HFF-Myc (cell line): ENCODE data around the gene HSD11B2.

Source experiments
- DNase-seq: peaks from one replicate; pipeline ENCODE4 v3.0.0-alpha.2; 2011; ENCODE audit warnings: low read depth; ENCODE audit errors: extremely low read depth
- H3K4me3 ChIP-seq: replicated peaks from 2 replicates; pipeline ENCODE4 v1.5.1; 2011; ENCODE audit warnings: low read depth, mild to moderate bottlenecking, control low read depth, low read length
- TF ChIP-seq, protein P1 (sequence below): IDR thresholded peaks from 2 replicates; pipeline ENCODE4 v1.5.1; 2012; ENCODE audit warnings: mild to moderate bottlenecking, low read depth, low read length, control low read depth; ENCODE audit errors: missing control alignments

The HSD11B2 gene

DNA sequence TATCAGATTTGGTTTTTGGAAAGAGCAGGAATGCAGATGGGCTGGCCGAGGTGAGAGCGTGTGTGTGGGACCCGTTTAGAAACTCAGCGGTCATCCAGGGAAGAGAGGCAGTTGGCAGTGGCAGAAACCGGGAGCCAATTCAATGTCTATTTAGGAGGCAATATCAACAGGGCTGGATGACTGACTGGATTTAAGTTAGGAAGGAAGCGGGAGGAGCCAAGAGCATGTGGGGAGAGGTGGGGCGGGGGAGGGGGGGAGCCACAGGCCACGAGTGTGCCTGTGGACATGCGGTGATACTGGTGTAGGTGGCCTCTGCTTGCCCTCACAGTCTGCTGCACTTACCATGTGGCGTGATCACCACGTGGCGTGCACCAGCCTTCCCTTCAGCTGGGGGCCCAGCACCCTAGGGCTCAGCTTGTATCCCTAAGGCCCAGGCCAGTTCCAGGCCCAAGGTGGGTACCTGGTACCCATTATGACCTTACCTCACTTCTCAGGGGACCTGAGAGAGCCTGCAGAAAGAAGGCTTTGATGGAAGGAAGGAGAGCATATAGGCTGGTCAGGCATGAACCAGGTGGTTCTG is 26.9 kb upstream of the HSD11B2 start:
- H3K4me3 ChIP-seq, result no peak overlapping the region
- TF ChIP-seq, protein P1, sequence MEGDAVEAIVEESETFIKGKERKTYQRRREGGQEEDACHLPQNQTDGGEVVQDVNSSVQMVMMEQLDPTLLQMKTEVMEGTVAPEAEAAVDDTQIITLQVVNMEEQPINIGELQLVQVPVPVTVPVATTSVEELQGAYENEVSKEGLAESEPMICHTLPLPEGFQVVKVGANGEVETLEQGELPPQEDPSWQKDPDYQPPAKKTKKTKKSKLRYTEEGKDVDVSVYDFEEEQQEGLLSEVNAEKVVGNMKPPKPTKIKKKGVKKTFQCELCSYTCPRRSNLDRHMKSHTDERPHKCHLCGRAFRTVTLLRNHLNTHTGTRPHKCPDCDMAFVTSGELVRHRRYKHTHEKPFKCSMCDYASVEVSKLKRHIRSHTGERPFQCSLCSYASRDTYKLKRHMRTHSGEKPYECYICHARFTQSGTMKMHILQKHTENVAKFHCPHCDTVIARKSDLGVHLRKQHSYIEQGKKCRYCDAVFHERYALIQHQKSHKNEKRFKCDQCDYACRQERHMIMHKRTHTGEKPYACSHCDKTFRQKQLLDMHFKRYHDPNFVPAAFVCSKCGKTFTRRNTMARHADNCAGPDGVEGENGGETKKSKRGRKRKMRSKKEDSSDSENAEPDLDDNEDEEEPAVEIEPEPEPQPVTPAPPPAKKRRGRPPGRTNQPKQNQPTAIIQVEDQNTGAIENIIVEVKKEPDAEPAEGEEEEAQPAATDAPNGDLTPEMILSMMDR, result no peak
- no peak for DNase-seq

DNA sequence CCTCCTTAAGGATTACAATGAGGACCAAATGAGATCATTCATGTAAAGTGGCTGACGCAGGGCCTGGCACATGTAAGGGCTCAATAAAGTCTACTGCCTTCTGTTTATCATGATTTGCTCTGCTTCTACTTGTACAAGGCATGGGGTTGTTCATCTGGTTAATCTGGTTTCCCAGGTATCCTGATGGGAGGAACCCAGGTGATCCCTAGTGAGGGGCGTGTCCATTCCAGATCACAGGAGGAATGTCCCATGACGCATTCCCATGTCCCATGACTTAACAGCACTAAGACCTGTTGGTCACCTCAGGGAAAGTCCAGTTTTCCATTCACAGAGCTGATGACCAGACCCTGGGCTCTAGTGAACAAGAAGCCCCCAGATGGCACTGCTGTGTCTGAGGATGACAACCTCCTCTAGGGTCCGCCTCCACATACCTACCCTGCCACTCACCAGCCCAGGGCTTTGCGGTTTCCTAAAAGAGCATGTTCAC is 26.1 kb upstream of the HSD11B2 start:
- TF ChIP-seq, protein P1, result no peak
- H3K4me3 ChIP-seq, result no peak overlapping the region
- no peak for DNase-seq

DNA sequence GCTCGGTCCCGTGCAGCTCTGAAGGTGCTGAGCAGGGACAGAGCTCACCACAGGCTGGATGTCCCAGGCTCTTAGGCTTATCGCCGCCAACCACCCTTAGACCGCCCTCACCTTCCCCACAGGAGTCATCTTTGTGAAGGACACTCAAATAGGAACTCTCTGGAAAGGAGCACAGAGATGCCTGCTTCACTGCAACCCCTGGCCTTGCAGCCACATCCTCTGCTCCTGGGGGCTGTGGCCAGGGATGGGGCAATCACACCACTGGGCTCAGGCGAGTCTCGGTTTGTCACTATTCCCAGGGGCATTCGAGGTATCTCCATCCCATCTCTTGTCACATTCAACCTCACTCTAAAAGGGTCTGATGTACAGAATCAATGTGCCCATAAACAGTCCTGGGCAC is 25.6 kb upstream of the HSD11B2 start:
- TF ChIP-seq, protein P1, result no peak
- H3K4me3 ChIP-seq, result no peak overlapping the region
- no peak for DNase-seq

DNA sequence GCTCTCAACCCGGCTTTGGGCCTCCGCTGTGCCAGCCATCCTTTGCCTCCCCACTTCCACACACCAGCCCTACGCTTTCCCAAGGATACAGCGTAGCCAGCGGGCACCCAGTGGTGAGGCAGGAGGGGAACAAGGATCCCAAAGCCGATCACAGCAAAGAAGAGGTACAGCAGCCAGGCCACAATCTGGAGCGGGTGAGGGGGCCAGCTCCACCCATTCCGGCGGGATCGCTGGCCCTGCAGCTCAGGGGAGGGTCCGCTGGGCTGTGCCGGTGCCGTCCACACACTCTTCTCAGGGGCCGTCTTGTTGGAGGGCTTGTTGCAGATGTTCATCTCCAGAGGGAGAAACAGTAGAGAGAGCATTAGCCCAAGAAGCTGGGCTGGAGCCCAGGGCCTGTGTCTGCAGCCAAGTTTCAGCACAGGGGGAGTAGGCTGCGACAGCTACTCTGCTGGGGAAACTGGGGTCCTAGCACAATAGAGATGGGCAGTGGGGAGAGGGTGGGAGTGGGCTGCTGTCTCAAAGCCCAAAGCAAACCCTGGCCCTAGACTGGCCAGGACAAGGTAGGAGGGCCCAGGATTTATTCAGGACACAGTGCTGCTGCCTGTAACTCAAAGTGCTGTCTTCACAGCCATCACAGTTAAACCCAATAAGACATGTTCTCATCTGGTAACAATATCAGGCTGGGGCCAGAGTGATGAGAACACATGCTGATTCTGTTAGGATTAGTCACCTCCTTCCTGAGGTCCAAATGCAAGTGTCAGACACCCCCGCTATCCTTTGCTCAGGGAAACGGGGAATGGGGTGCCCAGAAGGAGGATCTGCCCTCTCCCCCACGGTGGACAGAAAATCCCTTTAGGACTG is 24.6 kb upstream of the HSD11B2 start:
- no peak overlapping the region for H3K4me3 ChIP-seq
- peak; percentile 92 for DNase-seq
- TF ChIP-seq, protein P1, result no peak

DNA sequence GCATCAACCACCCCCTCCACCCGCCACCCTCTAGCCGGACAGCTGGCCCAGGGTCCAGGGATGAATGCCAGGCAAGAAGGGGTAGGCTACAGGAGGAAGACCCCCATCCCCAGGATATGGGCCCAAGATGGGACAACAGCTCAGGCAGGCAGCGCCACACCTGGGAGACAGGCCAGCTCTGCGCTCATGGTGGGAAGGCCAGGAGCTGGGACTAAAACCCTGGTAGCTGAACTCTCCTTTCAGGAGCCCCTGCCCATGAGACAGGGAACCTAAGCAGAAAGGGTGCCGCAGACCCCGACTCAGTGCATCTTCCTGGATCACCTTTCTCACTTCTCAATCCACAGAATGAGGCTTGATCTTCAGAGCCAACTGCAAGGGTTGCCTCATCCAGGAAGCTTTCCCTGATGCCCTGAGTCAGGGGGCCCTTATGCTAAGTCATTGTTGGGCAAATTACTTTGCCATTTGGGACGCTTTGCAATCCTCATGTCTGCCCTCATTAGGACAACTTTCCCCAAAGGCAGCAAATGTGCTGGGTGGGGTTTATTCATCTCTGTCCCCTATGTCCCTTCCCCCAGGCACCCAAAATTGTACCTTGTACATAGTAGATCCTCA is 23.6 kb upstream of the HSD11B2 start:
- DNase-seq, result no peak
- TF ChIP-seq, protein P1, result no peak
- H3K4me3 ChIP-seq, result no peak overlapping the region

DNA sequence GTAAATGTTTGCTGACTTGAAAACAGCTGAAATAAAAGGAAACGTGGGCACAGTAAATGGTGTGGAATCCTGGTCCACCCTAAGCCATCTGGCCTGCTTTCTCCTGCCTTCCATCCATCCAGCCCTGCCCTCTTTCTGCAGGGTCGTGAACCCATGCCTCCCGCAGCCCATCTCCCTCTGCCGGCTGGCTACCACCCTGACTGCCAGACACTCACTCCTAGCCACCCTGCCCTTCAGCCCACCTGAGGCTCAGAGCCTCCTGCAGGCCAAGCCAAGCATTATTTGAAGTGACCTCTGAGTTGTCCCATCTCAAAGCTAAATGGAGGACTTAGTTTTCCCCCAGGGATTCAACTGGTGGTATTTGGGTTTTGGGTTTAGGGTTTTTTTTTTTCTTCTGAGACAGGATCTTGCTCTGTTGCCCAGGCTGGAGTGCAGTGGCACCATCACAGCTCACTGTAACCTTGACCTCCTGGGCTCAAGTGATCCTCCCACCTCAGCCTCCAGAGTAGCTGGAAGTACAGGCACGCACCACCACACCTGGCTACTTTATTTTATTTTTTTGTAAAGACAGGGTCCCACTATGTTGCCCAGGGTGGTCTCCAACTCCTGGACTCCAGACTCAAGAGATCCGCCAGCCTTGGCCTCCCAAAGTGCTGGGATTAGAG is 23.0 kb upstream of the HSD11B2 start:
- TF ChIP-seq, protein P1, result no peak
- no peak for DNase-seq
- no peak overlapping the region for H3K4me3 ChIP-seq
